Vagina (tissue), 2 donors: ENCODE results near the gene ZNF488.

Experiments used
- POLR2A ChIP-seq, 2 donors: fragments of 450-650 bp; IDR thresholded peaks; one replicate each; pipeline ENCODE4 v1.6.1; 2017; ENCODE audit warnings: antibody characterized with exemption in 2 of 2, mild to moderate bottlenecking in 2 of 2, moderate library complexity in 2 of 2
- TF ChIP-seq, protein P1 (sequence below), 3 experiments: fragments of 450-650 bp in 2 of 3; fragments of 200-600 bp in 1 of 3; sonication (generic) in 1 of 3; IDR thresholded peaks; one replicate each; pipeline ENCODE4 v1.5.1; 2017 to 2019; ENCODE audit warnings: antibody characterized with exemption in 3 of 3, mild to moderate bottlenecking in 2 of 3, moderate library complexity in 2 of 3

- TF ChIP-seq, protein P1, sequence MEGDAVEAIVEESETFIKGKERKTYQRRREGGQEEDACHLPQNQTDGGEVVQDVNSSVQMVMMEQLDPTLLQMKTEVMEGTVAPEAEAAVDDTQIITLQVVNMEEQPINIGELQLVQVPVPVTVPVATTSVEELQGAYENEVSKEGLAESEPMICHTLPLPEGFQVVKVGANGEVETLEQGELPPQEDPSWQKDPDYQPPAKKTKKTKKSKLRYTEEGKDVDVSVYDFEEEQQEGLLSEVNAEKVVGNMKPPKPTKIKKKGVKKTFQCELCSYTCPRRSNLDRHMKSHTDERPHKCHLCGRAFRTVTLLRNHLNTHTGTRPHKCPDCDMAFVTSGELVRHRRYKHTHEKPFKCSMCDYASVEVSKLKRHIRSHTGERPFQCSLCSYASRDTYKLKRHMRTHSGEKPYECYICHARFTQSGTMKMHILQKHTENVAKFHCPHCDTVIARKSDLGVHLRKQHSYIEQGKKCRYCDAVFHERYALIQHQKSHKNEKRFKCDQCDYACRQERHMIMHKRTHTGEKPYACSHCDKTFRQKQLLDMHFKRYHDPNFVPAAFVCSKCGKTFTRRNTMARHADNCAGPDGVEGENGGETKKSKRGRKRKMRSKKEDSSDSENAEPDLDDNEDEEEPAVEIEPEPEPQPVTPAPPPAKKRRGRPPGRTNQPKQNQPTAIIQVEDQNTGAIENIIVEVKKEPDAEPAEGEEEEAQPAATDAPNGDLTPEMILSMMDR (IDR thresholded peaks at IDR 0.05): no peak
- TF ChIP-seq POLR2A (IDR thresholded peaks at IDR 0.05): no peak
These were observed 31.6 kb upstream of the ZNF488 start for GRCh38 chr10:47415520-47416304.
